SKM-1 (cell line): ENCODE data around the gene SPTAN1.
"Not testable (repeated sequence)": the region's sequence is repeated elsewhere in the genome, so short reads cannot be mapped to it uniquely, and the experiment has no call there.

ENCODE experiments used
- DNase-seq: peaks from one replicate; lab custom pipeline; 2025; ENCODE audit not compliant: unreplicated experiment; lab: John Stamatoyannopoulos, UW

The SPTAN1 gene

DNA sequence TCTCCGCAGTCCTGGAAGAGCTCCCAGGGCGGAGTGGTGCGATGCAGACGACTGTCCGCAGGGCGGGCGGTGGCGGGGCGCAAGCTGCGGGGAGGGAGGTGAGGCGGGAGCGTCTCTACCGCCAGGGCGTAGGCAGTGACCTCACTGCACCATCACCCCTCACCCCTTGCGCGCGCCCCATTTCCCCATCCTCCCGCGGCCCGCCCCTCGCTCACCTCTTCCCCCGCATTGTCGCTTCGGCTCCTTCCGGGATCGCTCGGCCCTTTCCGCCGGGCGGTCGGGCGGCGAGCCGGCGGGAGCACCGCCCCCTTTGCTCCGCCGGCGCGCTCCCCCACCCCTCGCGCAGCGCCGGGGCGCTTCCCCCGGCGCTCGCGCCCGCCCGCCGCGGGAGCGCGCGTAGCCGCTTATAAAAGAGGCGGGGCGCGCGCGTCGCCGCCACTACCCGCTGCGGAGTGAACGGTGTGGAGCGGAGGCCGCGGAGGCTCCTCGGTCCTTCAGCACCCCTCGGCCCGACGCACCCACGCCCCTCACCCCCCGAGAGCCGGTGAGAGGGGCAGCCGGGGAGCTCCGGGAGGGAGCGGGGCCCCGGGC lies at the start of gene SPTAN1:
SPTAN1 (plus strand) TSS at position 435 of the 591 bp plus-strand sequence. CDS start 14,154 bp downstream, outside the sequence.
- peak; percentile 85 for DNase-seq

DNA sequence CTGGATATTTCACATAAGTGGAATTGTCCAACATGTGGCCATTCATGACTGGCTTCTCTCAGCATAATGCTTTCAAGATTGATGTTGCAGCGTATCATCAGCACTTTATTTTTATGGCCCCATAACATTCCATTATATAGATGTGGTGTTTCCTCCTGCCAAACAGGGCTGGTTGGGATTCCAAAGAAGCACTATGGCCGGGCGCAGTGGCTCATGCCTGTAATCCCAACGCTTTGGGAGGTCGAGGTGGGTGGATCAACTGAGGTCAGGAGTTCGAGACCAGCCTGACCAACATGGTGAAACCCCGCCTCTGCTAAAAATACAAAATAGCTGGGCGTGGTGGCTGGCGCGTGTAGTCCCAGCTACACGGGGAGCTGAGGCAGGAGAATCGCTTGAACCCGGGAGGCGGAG lies 49.0 kb upstream of the SPTAN1 start:
- not testable (repeated sequence) for DNase-seq

DNA sequence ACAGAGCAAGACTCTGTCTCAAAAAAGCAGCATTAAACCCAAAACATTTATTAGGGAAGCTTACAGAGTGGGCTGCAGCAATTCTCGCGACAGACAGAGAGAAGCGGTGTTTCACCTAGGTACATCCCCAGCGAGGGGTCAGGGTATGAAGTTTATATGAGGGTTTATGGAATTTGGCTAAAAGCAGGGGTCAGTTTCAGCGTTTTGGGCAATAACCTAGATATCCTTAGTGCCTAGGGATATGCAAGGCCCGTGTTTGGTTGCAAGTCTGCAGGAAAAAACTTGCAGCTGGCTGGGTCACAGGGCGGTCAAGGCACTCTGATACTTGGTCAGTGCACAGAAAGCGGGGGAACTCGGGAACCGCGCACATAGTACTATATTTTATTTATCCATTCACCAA lies 48.5 kb upstream of the SPTAN1 start:
- no peak for DNase-seq

DNA sequence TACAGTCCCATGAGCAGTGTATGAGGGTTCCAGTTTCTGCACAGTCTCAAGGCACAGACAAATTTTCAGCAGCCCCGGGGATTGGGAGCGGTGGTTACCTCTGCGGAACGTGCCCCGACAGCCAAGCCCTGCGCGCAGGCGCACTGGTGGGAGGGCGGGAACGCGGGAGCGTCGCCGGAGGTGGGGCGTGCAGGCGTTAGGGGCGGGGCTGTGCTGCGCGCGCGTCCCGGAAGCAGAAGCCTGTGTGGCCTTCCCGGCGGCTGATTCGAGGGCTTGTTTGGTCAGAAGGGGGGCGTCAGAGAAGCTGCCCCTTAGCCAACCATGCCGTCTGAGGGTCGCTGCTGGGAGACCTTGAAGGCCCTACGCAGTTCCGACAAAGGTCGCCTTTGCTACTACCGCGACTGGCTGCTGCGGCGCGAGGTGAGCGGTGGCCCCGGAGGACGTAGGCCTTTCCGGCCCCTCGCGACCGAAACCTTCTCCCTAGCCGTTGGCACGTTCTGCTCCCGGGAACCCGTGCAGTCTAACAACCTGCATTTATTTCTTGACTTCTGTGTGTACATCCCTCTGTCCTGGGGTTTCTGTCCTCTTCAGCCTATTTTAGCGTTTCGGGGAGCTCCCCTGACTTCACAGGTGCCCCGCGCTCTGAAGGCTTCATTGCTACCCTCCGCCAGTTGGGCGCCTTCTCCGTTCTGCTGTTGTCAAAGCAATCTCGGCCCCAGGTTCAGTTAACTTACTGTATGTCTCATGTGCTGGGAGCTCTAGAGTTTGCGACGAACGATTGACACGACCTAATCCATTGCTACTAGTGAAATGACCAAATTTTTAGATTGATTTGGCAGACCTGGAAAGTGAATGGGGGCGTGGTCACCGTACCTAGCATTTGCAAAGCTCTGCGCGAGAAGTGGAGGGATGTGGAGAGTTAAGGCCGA lies 47.6 kb upstream of the SPTAN1 start, which contains the start of gene GLE1:
GLE1 (plus strand) TSS at position 235 of the 929 bp plus-strand sequence; CDS start at position 322, 87 bp downstream.
- DNase-seq = peak; percentile 79

DNA sequence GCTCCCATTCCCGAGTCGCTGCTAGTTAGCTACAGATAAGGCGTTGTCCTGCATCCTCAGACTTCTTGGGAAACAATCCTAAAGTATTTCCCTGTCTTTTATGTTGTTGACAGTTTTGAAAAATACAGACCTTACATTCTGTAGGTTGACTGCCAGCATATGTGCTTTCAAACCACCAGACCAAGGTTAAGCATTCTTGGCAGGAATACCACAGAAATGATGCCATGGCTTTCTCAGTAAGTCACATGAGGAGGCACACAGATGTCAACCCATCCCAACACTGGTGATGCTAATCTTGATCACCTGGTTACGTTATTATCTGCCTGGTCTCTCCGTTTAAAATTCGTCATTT lies 47.0 kb upstream of the SPTAN1 start:
- no peak for DNase-seq

DNA sequence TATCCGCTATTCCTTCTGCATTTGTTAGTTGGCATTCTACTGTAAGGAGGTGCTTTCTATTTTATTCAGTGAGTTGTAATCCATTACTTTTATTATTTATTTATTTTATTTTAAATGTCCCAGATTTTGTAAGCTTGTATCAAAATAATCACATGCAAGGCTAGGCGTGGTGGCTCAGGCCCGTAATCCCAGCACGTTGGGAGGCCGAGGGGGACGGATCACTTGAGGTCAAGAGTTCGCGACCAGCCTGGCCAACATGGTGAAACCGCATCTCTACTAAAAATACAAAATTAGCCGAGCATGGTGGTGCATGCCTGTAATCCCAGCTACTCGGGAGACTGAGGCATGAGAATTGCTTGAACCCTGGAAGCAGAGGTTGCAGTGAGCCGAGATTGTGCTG lies 46.5 kb upstream of the SPTAN1 start:
- not testable (repeated sequence) for DNase-seq

DNA sequence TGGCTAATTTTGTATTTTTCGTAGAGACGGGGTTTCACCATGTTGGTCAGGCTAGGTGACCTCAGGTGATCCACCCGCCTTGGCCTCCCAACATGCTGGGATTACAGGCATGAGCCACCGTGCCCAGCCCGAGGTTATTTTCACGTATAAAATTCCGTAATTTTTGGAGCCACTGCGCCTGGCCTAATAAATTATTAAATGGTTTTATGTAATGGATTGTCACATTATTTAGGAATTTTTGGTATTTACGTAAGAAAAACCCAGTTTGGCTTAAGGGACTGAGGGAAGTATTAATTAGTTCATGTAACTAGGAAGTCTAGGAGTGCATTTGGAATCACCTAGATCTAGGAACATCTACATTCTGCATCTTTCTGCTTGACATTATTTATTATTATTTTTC lies 39.6 kb upstream of the SPTAN1 start:
- DNase-seq = no peak

DNA sequence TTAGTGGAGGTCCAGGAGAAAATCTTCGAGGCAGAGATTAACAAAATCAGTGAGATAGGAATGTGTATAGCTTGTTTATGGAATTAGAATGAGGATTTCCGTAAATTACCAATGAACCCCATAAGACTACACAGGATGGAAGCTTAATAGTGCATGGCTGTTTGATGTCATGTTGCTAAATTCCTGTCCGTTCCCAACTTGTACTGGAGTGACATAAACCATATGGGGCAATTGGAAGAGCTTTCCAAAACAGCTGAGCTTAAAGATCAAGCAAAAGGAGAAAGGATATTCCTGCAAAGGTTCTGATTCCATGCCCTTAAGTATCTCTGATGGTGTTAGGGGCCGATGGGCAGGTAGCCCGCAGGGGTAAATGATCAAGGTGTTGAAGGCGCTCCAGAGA lies 30.4 kb upstream of the SPTAN1 start:
- no peak for DNase-seq

DNA sequence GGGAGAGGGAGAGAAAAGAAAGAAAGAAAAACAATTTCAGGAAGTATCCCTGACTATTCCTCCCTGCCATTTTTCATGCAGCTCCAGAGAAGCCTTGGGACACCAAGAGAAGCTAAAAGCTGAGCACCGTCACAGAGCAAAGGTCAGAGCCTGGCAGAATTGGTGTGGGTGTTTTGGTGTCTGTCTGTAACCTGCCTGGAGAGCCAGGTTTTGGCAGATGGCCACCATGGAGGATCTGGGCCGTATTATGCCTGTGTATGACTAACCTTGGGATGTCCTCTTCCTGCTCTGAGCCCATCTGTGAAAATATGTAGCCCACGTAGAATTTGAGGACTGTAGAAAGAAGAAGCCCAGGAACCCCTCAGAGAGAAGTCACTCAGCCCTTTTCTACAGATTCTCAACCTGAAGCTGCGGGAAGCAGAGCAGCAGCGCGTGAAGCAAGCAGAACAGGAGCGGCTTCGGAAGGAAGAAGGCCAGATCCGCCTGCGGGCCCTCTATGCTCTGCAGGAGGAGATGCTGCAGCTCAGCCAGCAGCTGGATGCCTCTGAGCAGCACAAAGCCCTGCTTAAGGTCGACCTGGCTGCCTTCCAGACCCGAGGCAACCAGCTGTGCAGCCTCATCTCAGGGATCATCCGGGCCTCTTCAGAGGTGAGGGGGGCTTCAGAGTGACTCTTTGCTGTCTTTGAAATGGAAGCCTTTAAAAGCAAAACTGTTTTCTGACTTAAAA lies 29.0 kb upstream of the SPTAN1 start:
- no peak for DNase-seq

DNA sequence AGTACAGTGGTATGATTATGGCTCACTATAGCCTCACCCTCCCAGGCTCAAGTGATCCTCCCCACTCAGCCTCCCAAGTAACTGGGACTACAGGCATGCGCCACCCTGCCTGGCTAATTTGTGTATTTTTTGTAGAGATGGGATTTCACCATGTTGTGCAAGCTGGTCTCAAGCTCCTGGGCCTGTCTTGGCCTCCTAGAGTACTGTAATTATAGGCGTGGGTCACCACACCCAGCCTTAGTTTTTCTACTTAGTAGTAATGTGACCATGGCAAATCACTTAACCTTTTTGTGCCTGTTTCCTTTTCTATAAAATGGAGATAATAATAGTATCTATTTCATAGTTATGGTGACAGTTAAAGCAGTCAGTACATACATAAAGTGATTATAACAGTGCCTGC lies 25.7 kb upstream of the SPTAN1 start:
- no peak for DNase-seq

DNA sequence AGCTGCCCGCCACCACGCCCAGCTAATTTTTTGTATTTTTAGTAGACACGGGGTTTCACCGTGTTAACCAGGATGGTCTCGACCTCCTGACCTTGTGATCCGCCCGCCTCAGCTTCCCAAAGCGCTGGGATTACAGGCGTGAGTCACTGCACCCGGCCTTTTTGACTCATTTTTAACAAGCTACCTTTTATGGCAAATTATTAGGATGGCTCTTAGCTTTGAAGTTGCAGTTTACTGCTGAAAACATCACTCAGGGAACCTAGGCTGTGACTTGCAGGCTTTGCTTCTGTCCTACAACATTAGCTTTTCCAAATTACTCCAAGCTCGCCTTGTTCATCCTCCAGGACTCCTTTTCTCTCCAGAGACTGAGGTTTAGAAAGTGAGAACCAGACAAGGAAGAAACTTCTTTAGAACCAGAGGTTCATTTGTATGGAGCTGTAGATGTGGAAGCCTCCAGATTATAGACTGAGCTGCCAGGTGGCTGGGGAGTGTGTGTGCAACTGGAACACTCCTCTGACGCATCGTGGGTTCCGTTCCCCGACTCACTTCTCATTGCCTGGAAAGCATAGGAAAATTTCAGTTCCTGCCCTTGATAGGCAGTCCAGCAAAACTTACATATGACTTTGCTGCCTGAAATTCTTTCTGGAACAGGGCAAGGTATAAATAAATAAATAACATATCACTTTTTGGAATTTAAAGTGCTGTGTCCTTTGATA lies 23.8 kb upstream of the SPTAN1 start:
- no peak for DNase-seq

DNA sequence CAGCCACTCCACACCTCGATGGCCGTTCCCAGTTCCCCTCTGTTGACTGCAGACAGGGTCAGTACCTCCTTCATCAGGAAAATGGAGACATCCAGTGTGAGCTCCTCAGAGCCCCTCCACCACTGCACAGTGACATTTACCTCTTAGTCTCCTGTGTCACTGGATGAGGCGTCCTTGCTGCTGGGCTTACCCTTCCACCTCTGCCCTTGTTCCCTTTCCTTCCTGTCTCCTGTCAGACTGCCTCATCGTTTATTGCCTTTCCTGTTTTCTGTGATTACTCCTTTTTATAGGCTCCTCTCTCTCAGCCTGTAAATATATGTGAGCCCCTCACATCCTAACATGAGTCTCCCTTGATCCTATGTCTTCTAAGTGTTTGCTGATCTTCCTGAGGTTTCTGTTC lies 23.2 kb upstream of the SPTAN1 start:
- DNase-seq = no peak

DNA sequence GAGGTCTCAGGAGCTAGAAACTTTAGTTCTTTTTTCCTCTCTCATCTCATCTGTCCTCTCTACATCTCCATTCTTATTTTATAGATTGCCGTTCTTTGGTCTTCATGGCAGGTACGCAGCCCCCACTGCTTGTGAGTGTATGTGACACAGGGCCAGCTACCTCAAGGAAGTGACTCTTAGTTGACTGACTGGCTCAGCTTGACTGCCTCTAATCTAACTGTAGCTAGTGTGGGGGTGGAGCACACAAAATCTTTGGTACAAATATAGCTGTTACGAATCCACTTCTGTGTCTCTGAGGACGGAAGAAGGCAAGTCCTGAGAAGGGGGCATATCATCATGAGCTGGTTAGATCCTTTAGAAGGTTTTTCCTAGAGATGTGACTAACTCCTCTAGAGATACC lies 19.8 kb upstream of the SPTAN1 start:
- DNase-seq = no peak

DNA sequence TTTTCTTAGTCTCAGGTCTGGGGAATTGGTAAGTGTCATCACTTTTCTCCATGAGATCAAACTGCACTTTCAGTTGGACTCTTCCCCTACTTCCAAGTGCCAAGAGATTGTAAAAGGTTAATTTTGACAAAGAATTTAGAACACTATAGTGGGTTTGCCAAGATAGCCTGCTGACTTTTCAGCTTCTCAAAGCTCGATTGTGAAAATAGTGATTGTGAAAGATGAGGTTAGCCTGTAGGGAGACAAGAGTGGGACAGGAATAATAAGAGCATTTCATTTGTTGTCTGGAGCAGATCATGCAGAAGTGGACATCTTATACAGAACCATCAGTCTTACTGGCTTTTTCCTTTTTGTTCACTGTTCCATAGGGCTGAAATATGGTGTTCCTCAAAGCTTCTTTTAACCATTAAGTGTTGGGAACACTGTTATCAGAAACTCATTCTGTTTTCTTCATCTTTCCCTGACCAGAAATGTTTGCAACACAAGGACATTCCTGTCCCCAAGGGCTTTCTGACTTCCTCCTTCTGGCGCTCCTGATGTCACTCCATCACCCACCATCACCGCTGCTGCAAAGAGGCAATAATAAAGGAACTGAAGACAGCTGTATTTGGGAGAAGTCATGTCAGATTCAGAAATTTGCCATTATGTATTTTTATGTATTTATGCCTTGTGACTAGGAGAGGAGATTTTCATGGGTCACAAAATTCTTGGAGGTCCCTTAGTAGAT lies 11.6 kb upstream of the SPTAN1 start:
- peak; percentile 80 for DNase-seq

DNA sequence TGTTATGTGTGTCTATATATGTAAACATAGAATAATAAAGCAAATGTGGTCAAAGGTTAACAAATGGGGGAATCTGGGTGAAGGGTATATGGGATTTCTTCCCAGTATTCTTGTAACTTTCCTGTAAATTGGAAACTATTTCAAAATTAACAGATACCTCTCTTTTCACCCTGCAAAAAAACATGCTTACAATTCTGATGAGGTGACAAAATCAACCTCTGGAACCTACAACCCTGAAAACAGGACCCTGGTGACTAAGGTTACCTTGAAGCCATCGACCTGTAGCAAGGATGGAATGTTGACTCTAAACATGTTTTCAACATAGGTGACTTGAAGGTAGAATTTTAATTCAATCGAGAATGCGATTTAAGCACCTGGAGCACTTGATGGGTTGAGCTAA lies 5.9 kb upstream of the SPTAN1 start:
- DNase-seq = no peak

DNA sequence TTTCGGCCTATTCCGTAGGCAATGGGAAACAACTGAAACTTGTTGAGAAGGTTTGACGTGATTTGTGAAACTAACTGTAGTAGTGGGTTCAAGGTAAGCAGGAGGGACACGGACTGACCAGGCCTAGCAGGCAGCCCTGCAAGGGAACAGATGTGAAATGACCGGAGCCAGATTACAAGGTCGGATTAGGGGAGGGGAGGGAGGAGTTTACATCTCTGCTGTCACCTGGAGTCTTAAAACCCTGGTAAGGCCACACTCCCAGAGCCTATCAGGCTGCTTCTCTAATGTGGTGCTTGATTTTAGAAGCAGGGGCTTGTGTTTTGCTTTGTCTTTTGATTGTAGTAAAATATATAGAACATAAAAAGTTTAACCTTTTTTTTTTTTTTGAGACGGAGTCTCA lies 3.5 kb upstream of the SPTAN1 start:
- DNase-seq = no peak

DNA sequence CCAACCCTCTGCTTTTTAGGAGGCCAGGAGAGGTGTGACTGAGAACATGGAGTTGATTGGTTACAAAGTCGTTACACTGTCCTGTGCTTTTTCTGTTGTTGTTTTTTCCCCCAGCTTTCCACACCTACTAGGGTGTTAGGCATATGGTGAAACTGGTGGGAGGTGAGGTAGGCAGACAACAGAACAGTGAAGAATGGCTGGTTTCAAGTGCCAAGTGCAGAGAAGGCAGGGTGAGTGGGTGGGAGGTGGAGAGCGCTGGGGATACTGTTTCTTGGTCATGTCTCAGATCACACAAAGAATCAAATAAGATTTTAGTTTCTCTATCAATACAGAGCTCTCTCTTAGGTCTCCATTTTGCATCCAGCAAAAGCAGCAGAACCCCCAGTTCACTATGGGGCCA lies 2.2 kb upstream of the SPTAN1 start:
- DNase-seq = no peak

DNA sequence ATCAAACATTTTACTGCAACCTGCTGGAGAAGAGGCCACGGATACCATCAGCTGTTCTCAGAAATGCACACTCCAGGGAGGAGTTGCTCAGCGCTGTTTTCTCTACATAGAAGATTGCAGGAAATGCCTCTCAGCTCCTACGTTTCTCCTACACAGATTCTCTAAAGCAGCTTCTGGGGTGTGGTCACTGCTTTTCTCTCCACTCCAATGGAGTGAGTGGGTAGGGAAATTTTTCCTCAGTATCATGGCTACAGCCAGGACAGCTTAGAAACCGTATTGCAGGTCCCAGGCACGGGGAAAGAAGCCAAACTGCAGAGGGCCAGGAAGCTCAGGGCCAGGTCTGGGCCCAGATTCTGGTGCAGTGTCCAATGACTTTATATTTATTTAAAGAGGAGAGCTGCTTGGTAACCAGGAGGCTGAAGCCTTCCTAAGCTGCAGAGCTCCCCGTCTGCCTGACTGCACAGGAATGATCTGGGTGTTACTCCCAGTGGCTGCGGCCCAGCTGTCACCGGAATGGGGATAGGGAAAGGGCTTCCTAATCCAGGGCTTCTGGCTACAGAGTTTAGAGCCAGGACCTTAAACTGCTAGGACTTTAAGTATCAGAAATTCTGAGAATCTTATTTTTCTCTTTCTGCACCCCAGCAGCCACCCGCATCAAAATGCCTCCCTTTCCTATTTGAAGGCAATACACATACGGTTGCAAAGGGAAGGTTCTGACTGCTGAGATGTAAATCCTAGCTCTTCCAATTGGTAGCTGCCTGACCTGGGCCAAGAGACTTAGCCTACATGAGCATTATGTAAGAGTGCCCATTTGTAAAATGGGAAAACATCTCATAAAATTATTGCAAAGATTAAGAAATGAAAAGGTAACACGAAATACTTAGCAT lies 1.4 kb upstream of the SPTAN1 start:
- DNase-seq = no peak

DNA sequence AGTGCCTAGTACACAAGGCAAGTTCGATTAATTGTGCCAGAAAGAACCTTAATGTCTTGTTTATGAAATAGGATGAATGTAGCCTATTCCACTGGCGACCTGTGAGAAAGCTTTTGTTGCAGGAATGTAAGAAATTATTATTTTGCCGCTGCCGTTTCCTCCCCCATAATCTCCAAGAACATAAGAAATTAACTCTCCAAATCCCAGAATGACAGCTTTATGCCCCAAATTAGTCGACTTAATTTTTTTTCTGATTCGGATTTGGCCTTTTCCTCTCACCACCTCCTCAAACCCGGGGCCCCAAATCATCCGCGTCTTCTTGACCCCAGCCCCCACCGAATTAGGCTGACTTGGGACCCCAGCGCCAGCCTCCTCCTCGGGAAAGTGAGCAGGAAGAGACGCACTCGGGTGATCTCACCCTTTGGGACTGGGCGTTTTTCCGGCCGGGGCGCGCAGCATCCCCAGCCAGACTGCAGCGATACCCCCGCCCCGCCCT lies 682 bp upstream of the SPTAN1 start:
- DNase-seq = no peak
